Measurements from ENCODE around the gene MAD2L2. TPM values are rescaled to one million over a fixed set of nuclear protein-coding genes. Genes with fewer than 3 reads are reported as not detected.

The MAD2L2 gene
- total RNA-seq, 1 experiment from 2014 or later = 84.8 TPM

- in situ Hi-C loops (cut with HindIII; ENCODE audit: low pct_unique_long_range_greater_than_20kb, low sequenced_read_pairs) = no loop called here
- Histone ChIP-seq H3K36me3 (ENCODE audit: control insufficient read depth, insufficient read depth, low read length) (no peaks in the 10 kb centered on the region), H3K4me1 (ENCODE audit: control insufficient read depth, insufficient read depth, low read length) (peaks cover 11% of the 10 kb centered on the region; the same call in 1 of the 2 replicates), H3K27me3 (ENCODE audit: control insufficient read depth, insufficient read depth, low read length) (no peaks in the 10 kb centered on the region), H3K27ac (ENCODE audit: low read length) (no peak overlapping the region), H3K9me3 (ENCODE audit: control insufficient read depth, insufficient read depth, low read depth, low read length) (no peaks in the 10 kb centered on the region), H3K4me3 (ENCODE audit: low read depth in 2 of 2, low read length in 2 of 2) (no peak overlapping the region)
- CTCF ChIA-PET = no interaction called here
- intact Hi-C loops (cut with micrococcal nuclease; ENCODE audit: unreplicated experiment) = no loop called here
- DNase-seq (ENCODE audit: low read depth, low spot score) = no peak
- POLR2A ChIA-PET = no interaction called here
- no TSS peak for BruUV-seq (replicated peaks)
- no peak for ATAC-seq
- TF ChIP-seq TCF7L2 (IDR thresholded peaks at IDR 0.05; ENCODE audit: low read depth, low read length) = no peak
- no peak for TF ChIP-seq POLR2AphosphoS5 (IDR thresholded peaks at IDR 0.05; ENCODE audit: low read depth, low read length)
- TF ChIP-seq SIN3A (IDR thresholded peaks at IDR 0.05; ENCODE audit: borderline replicate concordance, insufficient read depth, low read depth, low read length) = no peak
- no peak for TF ChIP-seq CTCF (IDR thresholded peaks at IDR 0.05)
- TF ChIP-seq REST (IDR thresholded peaks at IDR 0.05; ENCODE audit: insufficient read depth in 1 of 2, low read depth in 2 of 2, low read length in 1 of 2) = no peak
Observed at GRCh38 chr1:11728126-11728806, 47.3 kb upstream of the MAD2L2 start.

GRCh38 chr1:11727119-11727518, 46.2 kb upstream of the MAD2L2 start:
- peaks cover 11% of the 10 kb centered on the region; the same call in 1 of the 2 replicates for H3K4me1 ChIP-seq (ENCODE audit: control insufficient read depth, insufficient read depth, low read length)
- H3K4me3 ChIP-seq (ENCODE audit: low read depth in 2 of 2, low read length in 2 of 2) = no peak overlapping the region
- POLR2A ChIA-PET = interaction anchor here (0.6 kb wide), 1 partner anchor 55 kb away, joined by 4 read pairs; no protein-coding TSS in a partner anchor
- TF ChIP-seq CTCF (IDR thresholded peaks at IDR 0.05) = no peak
- no peak for TF ChIP-seq REST (IDR thresholded peaks at IDR 0.05; ENCODE audit: insufficient read depth in 1 of 2, low read depth in 2 of 2, low read length in 1 of 2)
- TF ChIP-seq TCF7L2 (IDR thresholded peaks at IDR 0.05; ENCODE audit: low read depth, low read length) = no peak
- TF ChIP-seq SIN3A (IDR thresholded peaks at IDR 0.05; ENCODE audit: borderline replicate concordance, insufficient read depth, low read depth, low read length) = no peak
- TF ChIP-seq POLR2AphosphoS5 (IDR thresholded peaks at IDR 0.05; ENCODE audit: low read depth, low read length) = no peak
- no peaks in the 10 kb centered on the region for H3K9me3 ChIP-seq (ENCODE audit: control insufficient read depth, insufficient read depth, low read depth, low read length)
- H3K36me3 ChIP-seq (ENCODE audit: control insufficient read depth, insufficient read depth, low read length) = no peaks in the 10 kb centered on the region
- CTCF ChIA-PET = no interaction called here
- DNase-seq (ENCODE audit: low read depth, low spot score) = no peak
- no peak overlapping the region for H3K27ac ChIP-seq (ENCODE audit: low read length)
- in situ Hi-C loops (cut with HindIII; ENCODE audit: low pct_unique_long_range_greater_than_20kb, low sequenced_read_pairs) = no loop called here
- no TSS peak for BruUV-seq (replicated peaks)
- no peak for ATAC-seq
- no peaks in the 10 kb centered on the region for H3K27me3 ChIP-seq (ENCODE audit: control insufficient read depth, insufficient read depth, low read length)
- intact Hi-C loops (cut with micrococcal nuclease; ENCODE audit: unreplicated experiment) = no loop called here

Data from Panc1 (cell line).